ENCODE data around the gene TYSND1.
"Not testable (repeated sequence)": the region's sequence is repeated elsewhere in the genome, so short reads cannot be mapped to it uniquely, and the experiment has no call there.

The TYSND1 gene

DNA sequence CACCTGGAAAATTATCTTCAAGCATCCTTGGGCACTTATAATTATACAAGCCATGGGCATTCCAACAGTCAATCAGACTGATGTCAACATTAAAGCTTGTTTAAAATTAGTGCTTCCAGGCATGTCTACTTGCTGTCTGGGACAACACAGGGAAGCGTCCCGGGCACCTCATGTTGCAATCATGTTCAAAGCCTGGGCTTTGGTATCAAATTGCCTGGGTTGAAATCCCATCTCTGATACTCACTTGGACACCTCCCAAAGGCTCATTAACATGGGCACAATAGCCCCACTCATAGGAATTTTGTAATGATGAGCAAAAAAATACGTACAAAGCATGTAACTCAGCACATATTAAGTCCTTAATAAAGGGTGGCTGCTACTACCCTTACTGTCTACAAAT, 28.3 kb downstream of the TYSND1 start:
- Histone ChIP-seq H3K4me3 (ENCODE audit: low read length) (no peak overlapping the region), H3K36me3 (ENCODE audit: control insufficient read depth, low read depth, low read length) (no peaks in the 10 kb centered on the region), H3K27ac (ENCODE audit: low read length) (no peak overlapping the region)

DNA sequence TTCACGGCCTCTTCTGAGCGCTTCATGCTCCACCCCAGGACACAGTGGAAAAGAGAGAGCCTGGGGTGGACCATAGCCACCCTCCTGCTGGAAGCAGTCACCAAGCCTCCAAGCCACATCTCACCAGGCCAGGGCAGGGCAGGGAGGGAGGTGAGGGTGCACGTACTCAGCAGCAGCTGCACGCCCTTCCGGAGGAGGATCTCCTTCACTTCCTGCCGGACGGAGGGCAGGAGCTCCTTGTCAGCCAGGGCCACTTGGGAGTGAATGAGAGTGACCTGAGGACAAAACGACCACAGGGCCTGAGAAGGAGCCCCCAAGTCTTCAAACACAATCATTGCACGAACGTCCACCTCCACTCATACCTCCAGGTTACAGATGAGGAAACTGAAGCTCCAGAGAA, 28.9 kb downstream of the TYSND1 start:
- H3K27me3 ChIP-seq (ENCODE audit: control insufficient read depth, insufficient read depth, low read length) = no peaks in the 10 kb centered on the region
- H3K9me3 ChIP-seq (ENCODE audit: control insufficient read depth, low read depth, low read length) = no peaks in the 10 kb centered on the region
- H3K4me1 ChIP-seq (ENCODE audit: control insufficient read depth, low read depth, low read length) = no peaks in the 10 kb centered on the region
- H3K27ac ChIP-seq (ENCODE audit: low read length) = no peak overlapping the region
- H3K4me3 ChIP-seq (ENCODE audit: low read length) = no peak overlapping the region
- H3K36me3 ChIP-seq (ENCODE audit: control insufficient read depth, low read depth, low read length) = no peaks in the 10 kb centered on the region
- H3K9ac ChIP-seq (ENCODE audit: low read length) = no peak overlapping the region

More for the DNA sequence above, 28.3 kb downstream of the TYSND1 start:
- no peak overlapping the region for H3K9ac ChIP-seq (ENCODE audit: low read length)
- H3K27me3 ChIP-seq (ENCODE audit: control insufficient read depth, insufficient read depth, low read length) = no peaks in the 10 kb centered on the region
- no peaks in the 10 kb centered on the region for H3K9me3 ChIP-seq (ENCODE audit: control insufficient read depth, low read depth, low read length)
- H3K4me1 ChIP-seq (ENCODE audit: control insufficient read depth, low read depth, low read length) = no peaks in the 10 kb centered on the region

GRCh38 chr10:70115948-70116682, 30.4 kb downstream of the TYSND1 start:
- H3K4me3 ChIP-seq (ENCODE audit: low read length) = no peak overlapping the region
- no peak overlapping the region for H3K9ac ChIP-seq (ENCODE audit: low read length)
- H3K27ac ChIP-seq (ENCODE audit: low read length) = no peak overlapping the region
- no peaks in the 10 kb centered on the region for H3K9me3 ChIP-seq (ENCODE audit: control insufficient read depth, low read depth, low read length)
- no peaks in the 10 kb centered on the region for H3K27me3 ChIP-seq (ENCODE audit: control insufficient read depth, insufficient read depth, low read length)
- H3K36me3 ChIP-seq (ENCODE audit: control insufficient read depth, low read depth, low read length) = no peaks in the 10 kb centered on the region
- no peaks in the 10 kb centered on the region for H3K4me1 ChIP-seq (ENCODE audit: control insufficient read depth, low read depth, low read length)

DNA sequence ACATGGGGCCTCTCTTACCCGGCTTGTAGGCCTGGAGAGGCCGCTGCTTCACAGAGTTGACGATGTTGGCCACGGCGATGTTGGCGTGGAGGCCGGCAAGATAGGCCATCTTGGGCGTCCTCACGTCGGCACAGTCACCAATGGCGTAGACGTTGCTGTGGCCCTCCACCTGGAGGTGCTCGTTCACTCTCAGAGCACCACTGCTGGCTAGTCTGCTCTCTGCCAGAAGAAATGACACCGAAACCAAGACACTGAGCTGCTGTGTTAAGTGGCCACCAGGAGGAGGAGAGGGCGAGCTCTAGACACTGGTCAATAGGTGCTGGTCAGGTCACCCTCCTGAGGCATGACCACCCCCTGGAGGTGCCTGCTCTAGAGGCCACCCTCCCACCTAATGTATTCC, 31.6 kb downstream of the TYSND1 start:
- Histone ChIP-seq H3K36me3 (ENCODE audit: control insufficient read depth, low read depth, low read length) (no peaks in the 10 kb centered on the region), H3K27ac (ENCODE audit: low read length) (no peak overlapping the region), H3K27me3 (ENCODE audit: control insufficient read depth, insufficient read depth, low read length) (no peaks in the 10 kb centered on the region), H3K4me3 (ENCODE audit: low read length) (no peak overlapping the region), H3K4me1 (ENCODE audit: control insufficient read depth, low read depth, low read length) (no peaks in the 10 kb centered on the region), H3K9ac (ENCODE audit: low read length) (no peak overlapping the region), H3K9me3 (ENCODE audit: control insufficient read depth, low read depth, low read length) (no peaks in the 10 kb centered on the region)

DNA sequence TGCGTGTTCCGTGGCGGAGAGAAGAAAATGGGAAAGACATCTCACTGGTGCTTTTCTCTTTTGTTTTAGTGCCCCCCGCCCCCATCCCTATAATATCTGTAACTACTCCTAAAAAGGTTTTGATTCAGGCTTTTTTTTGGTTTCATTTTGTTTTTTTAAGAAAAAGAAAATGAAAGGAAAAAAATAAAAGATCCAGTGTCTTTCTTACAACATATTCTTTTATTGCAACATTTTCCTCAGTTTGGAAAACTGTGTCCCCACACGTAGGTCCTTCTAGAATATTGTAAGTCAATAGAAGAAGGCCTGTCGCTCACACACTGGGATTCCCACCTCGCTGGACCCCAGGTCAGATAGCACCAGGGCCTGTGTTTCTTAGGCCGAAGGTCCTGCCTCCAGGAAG, 34.4 kb downstream of the TYSND1 start:
- H3K4me3 ChIP-seq (ENCODE audit: low read length) = no peak overlapping the region
- H3K9ac ChIP-seq (ENCODE audit: low read length) = no peak overlapping the region
- no peak overlapping the region for H3K27ac ChIP-seq (ENCODE audit: low read length)
- H3K27me3 ChIP-seq (ENCODE audit: control insufficient read depth, insufficient read depth, low read length) = no peaks in the 10 kb centered on the region
- H3K4me1 ChIP-seq (ENCODE audit: control insufficient read depth, low read depth, low read length) = no peaks in the 10 kb centered on the region
- H3K9me3 ChIP-seq (ENCODE audit: control insufficient read depth, low read depth, low read length) = no peaks in the 10 kb centered on the region
- H3K36me3 ChIP-seq (ENCODE audit: control insufficient read depth, low read depth, low read length) = no peaks in the 10 kb centered on the region

DNA sequence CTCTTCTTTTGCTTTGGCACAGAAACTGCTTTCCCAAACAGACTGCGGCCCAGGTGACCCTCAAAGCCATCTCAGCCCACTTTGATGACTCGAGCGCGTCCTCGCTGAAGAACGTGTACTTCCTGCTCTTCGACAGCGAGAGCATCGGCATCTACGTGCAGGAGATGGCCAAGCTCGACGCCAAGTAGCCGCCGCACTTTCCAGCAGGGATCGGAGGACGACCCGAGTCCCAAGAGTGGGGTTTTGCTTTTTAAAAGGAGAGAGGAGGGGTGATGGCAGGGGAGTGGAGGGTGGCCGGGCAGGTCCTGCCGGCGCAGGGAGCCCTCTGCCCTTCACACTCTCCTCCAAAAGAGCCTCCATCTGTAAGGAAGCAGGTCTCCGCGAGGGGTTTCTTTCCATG, 35.0 kb downstream of the TYSND1 start:
- H3K36me3 ChIP-seq (ENCODE audit: control insufficient read depth, low read depth, low read length) = no peaks in the 10 kb centered on the region
- H3K9ac ChIP-seq (ENCODE audit: low read length) = no peak overlapping the region

DNA sequence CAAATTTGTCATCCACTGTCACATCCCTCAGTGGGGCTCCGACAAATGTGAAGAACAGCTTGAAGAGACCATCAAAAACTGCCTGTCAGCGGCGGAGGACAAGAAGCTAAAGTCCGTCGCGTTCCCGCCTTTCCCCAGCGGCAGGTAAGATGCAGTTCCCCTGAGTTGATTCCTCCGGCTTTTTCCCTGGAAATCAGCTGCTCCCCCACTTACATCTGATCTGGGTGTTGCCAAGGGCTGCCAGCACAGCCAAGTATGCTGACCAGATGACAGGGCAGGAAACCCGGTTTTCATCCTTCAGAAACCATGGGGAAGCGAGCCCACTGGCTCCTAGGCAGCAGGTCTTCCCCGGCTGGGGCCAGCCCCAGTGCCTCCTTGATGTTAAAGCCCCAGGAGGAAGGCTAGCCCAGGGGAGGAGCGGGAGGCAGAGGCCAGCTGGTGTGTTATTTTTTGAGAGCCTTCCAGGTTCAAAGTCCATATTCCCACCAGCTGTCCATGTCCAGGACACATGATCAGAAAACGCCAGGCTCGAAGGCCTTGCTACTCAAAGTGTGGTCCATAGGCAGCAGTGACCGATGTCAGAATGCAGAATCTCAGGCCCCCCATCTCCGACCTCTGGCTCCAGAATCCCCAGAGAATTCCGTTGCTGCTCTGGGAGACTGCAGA, 37.3 kb downstream of the TYSND1 start:
- Histone ChIP-seq H3K27me3 (ENCODE audit: control insufficient read depth, insufficient read depth, low read length) (no peaks in the 10 kb centered on the region), H3K9ac (ENCODE audit: low read length) (no peak overlapping the region), H3K9me3 (ENCODE audit: control insufficient read depth, low read depth, low read length) (no peaks in the 10 kb centered on the region), H3K27ac (ENCODE audit: low read length) (no peak overlapping the region), H3K4me1 (ENCODE audit: control insufficient read depth, low read depth, low read length) (peaks cover 4% of the 10 kb centered on the region), H3K4me3 (ENCODE audit: low read length) (no peak overlapping the region), H3K36me3 (ENCODE audit: control insufficient read depth, low read depth, low read length) (no peaks in the 10 kb centered on the region)

More for the DNA sequence above, 35.0 kb downstream of the TYSND1 start:
- Histone ChIP-seq H3K27me3 (ENCODE audit: control insufficient read depth, insufficient read depth, low read length) (no peaks in the 10 kb centered on the region), H3K4me1 (ENCODE audit: control insufficient read depth, low read depth, low read length) (no peaks in the 10 kb centered on the region), H3K27ac (ENCODE audit: low read length) (no peak overlapping the region), H3K9me3 (ENCODE audit: control insufficient read depth, low read depth, low read length) (no peaks in the 10 kb centered on the region), H3K4me3 (ENCODE audit: low read length) (no peak overlapping the region)

DNA sequence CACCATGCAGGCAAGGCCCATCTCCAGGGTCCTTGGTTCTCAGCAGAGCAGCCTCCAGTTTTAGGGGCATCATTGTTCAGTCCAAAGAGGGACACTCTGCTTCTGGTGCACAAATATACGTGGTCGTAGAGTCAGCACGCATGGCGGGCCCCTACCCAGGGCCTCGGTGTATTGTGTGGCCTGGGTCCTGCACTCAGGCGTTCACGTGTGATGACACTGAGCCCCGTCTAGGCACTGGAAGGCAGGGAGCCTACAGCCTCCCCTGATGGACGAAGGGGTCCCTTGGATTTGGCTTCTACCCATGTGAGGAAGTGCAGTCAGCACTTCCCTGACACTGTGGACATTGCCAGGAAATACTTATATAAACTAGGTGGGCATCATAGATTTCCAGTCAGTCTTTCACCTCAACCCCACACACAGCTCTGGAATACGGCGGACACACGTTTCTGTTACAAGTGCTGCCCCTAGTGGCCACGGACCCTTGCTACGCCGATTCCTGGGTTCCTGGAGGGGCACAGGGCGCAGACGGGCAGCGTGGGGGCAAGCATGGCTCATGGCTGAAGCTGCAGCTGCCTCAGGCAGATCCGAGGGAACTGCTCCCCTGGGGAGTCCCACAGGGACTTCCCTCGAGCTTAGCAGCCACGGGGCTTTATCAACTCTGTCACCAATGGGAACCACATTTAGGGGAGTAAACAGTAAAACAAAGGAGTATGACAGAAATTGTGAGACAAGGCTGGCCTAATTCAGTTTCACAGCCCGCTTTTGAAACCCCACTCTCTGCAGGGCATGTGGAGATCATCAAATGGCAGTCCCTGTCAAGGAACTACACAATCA, 39.3 kb downstream of the TYSND1 start:
- Histone ChIP-seq H3K9ac (ENCODE audit: low read length) (no peak overlapping the region), H3K9me3 (ENCODE audit: control insufficient read depth, low read depth, low read length) (no peaks in the 10 kb centered on the region)

DNA sequence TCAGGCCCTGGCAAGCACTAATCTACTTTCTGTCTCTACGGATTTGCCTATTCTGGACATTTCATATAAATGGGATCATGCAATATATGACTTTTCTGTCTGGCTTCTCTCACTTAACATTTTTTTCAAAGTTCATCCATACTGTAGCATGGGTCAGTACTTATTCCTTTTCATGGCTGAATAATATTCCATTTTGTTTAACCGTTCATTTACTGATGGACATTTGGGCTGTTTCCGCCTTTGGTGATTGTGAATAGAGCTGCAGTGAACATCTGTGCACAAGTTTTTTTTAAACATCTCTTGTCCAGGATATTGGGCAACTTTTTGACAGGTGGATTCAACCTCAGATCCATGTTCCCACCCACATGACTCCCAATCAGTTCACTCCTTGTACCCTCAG, 44.8 kb downstream of the TYSND1 start:
- H3K9ac ChIP-seq (ENCODE audit: low read length) = no peak overlapping the region
- H3K4me3 ChIP-seq (ENCODE audit: low read length) = no peak overlapping the region
- peaks cover 4% of the 10 kb centered on the region for H3K4me1 ChIP-seq (ENCODE audit: control insufficient read depth, low read depth, low read length)
- no peaks in the 10 kb centered on the region for H3K27me3 ChIP-seq (ENCODE audit: control insufficient read depth, insufficient read depth, low read length)
- peaks cover 11% of the 10 kb centered on the region for H3K36me3 ChIP-seq (ENCODE audit: control insufficient read depth, low read depth, low read length)
- H3K9me3 ChIP-seq (ENCODE audit: control insufficient read depth, low read depth, low read length) = no peaks in the 10 kb centered on the region
- H3K27ac ChIP-seq (ENCODE audit: low read length) = no peak overlapping the region

More for the DNA sequence above, 39.3 kb downstream of the TYSND1 start:
- H3K27me3 ChIP-seq (ENCODE audit: control insufficient read depth, insufficient read depth, low read length) = no peaks in the 10 kb centered on the region
- H3K4me3 ChIP-seq (ENCODE audit: low read length) = no peak overlapping the region
- no peaks in the 10 kb centered on the region for H3K36me3 ChIP-seq (ENCODE audit: control insufficient read depth, low read depth, low read length)
- peaks cover 4% of the 10 kb centered on the region for H3K4me1 ChIP-seq (ENCODE audit: control insufficient read depth, low read depth, low read length)
- H3K27ac ChIP-seq (ENCODE audit: low read length) = no peak overlapping the region

DNA sequence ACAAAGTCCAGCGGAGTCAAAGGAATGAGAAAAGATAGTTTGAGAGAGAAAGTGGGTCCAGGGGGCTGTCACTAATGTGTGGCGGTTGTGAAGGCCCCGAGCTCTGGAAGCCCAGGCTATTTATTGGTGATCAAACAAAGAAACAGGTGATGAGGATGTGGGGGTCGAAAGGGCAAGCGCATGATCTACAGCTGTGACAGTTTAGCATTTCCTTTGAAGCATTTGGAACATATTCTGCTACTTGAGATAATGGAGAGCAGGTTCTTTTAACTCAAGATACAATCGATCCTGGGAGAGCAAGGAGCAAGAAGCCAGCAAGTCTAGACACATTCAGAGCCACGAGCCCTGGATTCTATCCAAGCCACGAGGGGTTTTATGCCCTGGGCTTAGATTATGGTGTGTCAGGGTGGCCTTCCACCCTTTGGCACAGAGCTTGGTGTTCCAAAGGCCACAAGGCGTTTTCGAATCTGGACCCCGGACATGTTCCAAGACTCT, 45.4 kb downstream of the TYSND1 start:
- H3K36me3 ChIP-seq (ENCODE audit: control insufficient read depth, low read depth, low read length) = peaks cover 11% of the 10 kb centered on the region
- H3K9ac ChIP-seq (ENCODE audit: low read length); H3K4me3 ChIP-seq (ENCODE audit: low read length); H3K4me1 ChIP-seq (ENCODE audit: control insufficient read depth, low read depth, low read length); H3K9me3 ChIP-seq (ENCODE audit: control insufficient read depth, low read depth, low read length); H3K27ac ChIP-seq (ENCODE audit: low read length); H3K27me3 ChIP-seq (ENCODE audit: control insufficient read depth, insufficient read depth, low read length): not testable (repeated sequence)

DNA sequence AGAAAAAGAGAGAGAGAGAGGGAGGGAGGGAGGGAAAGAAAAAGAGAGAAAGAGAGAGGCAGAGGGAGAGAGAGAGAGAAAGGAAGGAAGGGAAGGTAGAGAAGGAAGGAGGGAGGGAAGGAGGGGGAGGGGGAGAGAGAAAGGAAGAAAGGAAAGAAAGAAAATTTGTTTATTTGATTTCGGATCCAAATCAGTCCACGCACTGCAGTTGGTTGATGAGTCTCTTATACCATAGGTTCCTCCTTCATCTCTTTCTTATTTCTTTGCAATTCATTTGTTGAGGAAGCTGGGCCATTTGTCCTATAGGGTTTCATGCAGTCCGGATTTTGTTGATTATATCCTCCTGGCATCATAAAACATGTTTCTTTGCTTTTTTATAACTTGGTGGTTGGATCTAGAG, 48.2 kb downstream of the TYSND1 start:
- H3K27me3 ChIP-seq (ENCODE audit: control insufficient read depth, insufficient read depth, low read length) = no peaks in the 10 kb centered on the region
- H3K27ac ChIP-seq (ENCODE audit: low read length) = no peak overlapping the region
- no peak overlapping the region for H3K4me3 ChIP-seq (ENCODE audit: low read length)
- no peaks in the 10 kb centered on the region for H3K9me3 ChIP-seq (ENCODE audit: control insufficient read depth, low read depth, low read length)
- H3K4me1 ChIP-seq (ENCODE audit: control insufficient read depth, low read depth, low read length) = no peaks in the 10 kb centered on the region
- no peak overlapping the region for H3K9ac ChIP-seq (ENCODE audit: low read length)
- H3K36me3 ChIP-seq (ENCODE audit: control insufficient read depth, low read depth, low read length) = peaks cover 15% of the 10 kb centered on the region
